ENCODE data around the gene ZNF48.

Gene ZNF48

DNA sequence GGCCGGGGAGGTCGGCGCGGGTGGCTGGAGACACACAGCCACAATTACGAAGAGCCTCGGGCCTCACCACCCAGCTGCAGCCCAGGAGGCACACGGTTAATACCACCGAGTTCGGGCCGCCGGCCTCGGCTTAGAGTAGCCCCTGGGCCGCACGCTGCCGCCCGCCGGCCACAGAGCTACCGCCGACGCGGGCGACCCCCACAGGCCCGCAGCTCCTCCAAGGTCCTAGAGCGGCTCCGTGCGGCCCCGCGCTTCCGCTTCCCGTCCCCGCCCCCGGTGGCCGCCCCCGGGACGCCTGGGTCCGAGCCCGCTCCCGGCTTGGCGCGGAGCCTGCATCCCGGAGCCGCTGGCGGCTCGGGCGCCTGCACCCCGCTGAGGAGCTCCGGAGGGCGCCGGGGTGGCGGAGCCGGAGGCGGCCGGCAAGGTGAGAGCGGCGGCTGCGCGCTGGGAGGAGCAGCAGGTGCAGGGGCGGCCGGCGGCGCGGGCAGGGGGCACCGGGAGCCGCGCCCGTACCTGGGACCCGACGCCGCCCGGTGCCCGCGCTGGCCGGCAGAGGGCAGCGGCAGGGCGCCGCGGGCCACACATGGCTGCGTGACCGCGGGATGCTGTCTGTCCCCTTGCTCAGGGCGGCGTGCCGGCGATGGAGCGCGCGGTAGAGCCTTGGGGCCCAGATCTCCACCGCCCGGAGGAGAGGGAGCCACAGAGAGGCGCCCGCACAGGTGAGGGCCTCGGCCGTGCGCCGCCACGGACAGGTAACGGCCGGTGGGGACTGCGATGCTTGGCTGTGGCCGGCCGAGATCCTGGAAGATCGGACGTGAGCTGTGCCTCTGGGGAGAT, at the start of gene ZNF48:
Gene ZNF48 (plus strand): TSS at position 266 of the 837 bp plus-strand sequence. CDS start 375 bp downstream, at position 641.
- DNase-seq, result peak; percentile 65

DNA sequence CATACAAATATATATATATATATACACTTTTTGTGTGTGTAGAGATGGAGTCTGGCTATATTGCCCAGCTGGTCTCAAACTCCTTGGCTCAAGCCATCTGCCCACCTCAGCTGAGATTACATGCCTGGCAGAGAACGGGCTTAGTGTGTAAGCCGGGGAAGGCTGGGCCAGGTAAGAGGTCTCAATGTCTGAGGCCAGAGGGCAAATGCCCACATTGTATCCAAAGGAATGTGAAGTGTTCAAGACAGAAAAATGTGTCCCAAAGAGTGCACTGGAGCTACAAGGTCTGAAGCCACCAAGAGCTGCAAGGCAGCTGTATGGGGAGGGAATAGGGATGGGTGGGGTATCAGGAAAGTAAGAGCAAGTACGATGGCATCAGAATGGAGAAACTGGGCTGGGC, 48.9 kb upstream of the ZNF48 start:
- DNase-seq, result no peak

DNA sequence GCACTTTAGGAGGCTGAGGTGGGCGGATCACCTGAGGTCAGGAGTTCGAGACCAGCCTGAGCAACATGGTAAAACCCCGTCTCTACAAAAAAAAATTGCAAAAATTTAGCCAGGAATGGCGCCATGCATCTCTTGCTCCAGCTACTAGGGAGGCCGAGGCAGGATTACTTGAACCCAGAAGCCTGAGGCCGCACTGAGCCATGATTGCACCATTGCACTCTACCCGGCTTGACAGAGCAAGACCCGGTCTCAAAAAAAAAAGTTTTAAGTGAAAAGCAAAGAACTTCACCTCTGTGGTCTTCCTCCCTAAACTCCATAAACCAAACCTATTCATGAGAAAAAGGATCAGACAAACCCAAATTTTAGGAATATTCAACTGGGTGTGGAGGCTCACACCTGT, 47.1 kb upstream of the ZNF48 start:
- DNase-seq, result no peak

DNA sequence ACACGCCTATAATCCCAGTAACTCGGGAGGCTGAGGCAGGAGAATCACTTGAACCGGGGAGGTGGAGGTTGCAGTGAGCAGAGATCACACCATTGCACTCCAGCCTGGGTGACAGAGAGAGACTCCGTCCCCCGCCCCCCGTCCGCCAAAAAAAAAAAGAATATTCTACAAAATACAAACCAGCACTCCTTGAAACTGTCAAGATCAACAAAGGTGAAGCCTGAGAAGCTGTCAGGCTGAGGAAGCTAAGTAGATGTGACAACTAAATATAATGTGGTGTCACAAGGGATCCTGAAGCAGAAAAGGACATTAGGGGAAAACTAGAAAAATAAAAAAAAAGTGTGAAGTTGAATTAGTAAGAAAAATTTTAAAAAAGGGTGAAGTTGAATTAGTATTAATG, 46.3 kb upstream of the ZNF48 start:
- DNase-seq, result no peak

DNA sequence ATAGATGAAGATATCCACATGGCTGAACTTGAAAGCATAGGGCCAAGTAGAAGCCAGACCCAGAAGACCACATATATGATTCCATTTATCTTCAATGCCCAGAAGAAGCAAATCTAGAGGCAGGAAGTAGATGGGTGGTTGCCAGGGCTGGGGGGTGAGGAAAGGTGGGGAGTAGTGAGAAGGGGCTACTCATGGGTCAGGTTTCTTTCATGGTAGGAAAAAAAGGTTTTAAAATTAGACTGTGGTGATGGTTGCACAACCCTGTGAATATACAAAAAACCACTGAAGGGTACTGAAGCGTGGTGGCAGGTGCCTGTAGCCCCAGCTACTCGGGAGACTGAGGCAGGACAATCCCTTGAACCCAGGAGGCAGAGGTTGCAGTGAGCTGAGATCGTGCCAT, 45.5 kb upstream of the ZNF48 start:
- no peak for DNase-seq

DNA sequence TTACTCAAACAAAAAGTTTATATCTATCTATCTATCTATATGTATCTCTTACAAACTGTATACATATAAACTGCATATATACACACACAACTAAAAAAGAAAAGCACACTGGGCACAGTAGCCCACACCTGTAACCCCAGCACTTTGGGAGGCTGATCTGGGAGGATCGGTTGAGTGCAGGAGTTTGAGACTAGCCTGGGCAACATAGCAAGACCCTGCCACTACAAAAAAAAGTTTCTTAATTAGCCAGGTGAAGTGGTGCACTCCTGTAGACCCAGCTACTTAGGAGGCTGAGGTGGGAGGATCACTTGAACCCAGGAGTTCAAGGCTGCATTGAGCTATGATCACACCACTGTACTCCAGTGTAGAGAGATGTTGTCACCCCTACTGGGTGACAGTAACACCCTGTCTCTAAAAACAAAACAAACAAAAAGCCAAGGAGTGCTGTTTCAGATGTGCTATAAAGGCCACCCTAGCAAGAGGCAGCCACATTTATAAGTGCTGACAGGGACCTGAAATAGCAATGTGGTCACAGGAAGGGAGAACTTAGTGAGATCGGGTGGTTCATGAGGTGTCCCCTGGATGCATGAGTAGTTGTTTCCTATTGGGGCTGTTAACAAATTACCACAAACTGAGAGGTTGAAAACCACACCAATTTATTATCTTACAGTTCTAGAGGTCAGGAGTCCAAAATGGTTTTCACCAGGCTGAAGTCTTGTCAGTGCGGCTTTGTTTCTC, 44.9 kb upstream of the ZNF48 start:
- DNase-seq, result no peak

DNA sequence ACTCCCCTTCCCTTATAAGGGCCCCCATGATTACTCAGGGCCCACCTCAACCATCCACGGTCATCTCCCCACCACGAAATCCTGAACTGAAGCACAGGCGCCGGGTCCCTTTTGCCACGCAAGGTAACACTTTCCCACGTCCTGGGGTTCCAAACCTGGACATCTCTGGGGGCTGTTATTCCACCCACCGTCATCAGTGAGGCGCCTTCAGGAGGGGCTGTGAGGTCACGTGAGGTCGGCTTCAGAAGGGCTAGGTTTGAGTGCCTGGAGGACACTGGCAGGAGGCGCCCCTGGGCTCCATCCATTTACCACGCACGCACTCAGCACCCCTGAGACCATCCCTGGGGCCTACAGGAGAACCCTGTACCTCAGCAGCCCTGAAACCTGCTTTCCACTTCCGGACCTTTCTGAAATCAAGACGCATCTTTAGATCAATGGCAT, 44.2 kb upstream of the ZNF48 start:
- no peak for DNase-seq

DNA sequence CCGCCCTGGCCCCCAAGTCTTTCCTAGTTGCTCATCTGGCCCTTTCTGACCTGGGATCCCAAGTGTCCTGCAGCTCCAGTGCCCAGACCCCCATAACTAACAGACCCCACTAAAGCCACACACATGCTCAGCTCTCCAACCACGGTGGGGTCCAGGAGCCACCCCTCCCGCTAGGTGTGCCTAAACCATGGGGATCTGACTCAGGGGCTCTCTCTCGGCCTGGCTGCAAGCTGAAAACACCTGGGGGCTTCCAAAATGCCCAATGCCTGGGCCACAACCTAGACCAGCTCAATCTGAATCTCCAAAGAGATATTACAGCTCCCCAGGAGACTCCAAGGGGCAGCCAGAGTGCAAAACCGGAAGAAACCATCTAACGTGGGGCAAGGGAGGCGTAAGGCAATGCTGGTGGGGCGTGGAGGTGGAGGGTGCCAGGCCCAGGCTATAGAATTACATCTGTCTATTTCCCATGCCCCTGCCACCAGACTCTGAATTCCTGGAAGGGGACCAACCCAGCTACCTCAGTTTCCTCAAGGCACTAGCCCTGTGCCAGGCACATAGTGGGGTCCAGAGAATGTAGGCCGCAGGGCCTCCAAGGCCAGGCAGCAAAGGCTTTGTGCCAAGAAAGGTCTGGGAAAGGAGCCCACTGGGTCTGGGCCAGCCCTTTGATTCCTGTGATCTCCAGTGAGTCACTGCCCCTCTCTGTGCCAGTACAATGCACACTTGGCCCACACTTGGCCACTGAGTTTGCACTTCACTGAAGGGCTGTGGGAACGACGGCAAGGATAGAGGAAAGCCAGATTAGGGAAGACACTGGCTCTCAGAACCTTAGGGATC, 43.4 kb upstream of the ZNF48 start:
- DNase-seq, result no peak

DNA sequence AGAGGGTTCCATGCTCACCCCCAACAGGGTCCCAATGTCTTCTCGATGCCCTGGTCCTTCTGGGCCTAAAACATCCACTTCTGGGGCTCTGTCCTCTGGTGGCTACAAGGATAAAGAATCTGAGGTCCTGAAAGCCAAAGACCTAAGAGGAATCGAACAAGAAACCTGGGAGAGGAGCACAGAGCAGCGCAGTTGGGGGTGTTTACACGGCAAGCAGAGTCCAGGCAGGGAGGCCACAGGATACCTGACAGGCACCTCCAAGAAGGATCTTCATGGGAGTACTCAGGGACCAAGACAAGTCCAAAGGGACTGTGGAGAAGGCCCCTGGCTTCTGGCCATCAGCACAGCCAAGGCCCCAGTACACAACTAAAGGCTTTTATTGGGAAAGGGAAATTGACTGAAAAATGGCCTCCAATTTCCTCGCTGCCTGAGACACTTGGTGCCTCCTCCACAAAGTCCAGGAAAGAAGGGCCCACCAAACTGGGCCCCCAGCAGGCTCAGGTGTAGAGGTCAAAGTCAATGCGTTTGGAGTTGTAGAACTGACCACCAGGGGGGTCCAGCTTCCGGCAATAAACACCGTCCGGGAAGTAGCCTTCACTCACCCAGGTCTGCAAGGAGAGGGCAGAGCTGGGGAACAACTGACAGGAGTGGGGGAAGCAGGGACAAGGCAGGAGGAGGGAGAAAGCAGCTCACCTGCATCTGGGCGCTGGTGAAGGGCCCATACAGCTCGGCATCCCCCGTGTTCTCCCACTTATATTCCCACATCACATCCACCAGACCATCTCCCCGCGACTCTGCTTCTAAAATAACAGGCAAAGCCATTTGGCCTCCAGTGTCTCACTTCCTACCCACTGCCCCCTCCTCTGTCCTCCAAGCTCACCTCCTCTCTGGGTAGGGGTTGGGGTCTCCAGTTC, 42.5 kb upstream of the ZNF48 start:
- no peak for DNase-seq

DNA sequence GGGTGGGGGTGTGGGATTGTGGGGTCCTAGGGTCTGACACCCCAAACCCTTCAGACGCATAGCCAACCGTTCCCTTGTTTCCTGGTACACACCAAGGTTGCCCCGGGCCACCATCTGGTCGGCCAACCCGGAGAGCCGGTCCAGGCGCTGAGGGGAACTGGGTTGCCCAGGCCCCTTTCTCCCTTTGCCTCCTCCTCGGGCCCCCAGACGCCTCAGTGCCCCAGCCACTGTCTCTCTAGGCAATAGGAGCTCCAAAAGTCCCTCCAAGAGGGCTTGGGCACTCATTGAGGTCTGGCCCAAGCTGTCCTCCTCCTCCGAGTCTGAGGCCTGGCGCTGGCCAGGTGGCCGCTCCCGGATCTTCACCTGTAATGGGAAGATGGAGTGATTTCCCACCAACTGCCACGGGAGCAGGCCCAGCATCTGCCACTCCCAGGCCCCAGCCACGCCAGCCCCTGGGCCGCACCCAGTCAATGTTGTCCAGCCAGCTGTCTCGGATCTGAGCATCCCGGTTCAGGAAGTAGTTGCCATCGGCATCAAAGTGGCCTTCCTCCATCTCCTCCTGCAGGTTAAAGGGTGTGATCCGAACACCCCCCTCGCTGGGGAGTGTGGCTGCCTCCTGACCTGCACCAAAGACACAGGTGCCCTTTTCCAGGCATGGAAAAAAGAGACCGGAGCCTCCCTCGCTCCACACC, 41.6 kb upstream of the ZNF48 start:
- no peak for DNase-seq

DNA sequence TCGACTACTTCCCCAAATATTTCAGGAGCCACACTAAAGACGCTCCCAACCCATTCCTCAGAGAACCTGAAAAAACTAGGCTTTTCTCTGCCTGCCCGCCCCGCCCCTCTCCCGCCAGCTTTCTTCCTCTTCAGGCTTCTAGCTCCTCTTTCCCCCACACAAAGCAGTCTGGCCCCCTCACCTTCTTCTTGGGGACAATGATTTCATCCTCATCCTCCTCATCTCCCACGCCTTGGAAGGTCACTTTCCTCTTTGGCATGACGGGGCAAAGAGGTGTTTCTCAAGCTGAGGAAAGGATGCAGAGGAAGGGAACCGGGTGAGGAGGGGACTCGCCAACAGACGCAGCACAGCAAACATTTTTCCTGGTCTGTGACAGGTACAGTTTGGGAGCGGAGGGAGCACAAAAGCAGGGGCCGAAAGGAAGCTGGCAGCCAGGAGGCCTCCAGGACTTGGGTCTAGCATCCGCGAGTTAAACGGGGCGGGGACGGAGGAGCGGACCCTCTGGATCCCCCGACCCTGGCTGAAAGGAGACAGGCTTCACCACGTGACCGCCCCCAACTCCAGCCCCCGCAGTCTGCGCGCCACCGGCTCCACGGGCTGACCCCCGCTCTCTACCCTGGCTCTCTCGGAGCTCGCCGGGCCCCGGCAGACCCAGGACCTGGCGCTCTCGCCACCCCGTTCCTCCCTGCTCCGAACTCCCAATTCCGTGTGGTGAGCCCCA, 40.6 kb upstream of the ZNF48 start:
- peak; percentile 64 for DNase-seq

DNA sequence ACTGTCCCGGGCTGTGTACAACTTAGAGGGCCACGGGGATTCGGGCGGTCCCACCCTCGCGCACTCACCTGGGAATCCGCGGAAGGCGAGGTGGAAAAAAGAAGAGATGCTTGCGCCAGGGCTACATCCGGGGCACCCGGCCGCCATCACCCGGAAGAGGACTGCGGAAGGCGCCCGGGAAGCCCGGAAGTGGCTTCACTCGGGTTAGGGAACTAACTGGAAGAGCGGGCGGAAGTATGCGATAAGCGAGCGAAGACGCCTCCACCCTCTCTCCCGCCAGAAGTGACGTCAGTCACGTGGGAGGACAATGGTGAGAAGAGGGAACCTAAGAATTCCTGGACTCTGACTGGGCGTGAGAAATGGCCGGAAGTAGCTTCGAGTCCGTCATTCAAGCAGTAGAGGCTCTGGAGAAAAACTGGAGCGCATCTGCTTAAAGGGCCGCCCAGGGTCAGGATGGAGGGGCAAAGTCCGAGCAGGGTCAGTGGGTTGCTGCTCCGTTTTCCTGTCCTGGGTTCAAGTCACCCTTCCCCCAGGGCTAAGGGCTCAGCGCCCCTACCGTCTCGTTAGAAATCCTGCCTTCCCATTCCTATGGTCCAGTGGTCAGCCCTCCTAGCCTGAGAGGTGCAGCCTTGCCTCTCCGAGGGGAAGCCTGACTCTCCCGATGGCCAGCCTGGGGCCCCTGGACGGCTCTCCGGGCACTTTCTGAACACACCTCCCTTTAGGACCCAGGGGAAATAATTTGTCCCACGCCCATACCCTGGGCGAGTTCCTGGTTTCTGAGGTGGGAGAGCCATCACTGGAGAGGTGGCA, 39.9 kb upstream of the ZNF48 start, which contains the start of gene CD2BP2:
Gene CD2BP2 (minus strand): TSS at position 165 of the 810 bp plus-strand sequence. CDS start 627 bp downstream, outside the sequence.
- DNase-seq, result peak; percentile 100

DNA sequence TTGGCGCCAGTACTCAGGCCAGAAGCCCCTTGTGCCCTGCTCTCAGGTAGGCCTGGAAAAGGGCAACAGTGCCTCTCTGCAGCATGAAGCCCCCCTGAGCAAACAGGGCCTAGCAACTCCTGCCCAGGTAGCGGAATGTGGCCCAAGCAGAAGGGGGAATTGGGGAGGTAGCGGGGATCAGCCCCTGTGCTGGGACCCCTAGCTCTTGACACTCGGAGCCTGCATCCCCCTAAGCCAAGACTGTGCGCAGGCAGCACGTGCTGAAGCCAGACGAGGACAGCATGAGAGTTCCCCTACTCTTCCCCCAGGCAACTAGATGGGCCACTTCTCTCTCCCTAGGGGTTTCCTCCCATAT, 39.3 kb upstream of the ZNF48 start:
- DNase-seq, result no peak

DNA sequence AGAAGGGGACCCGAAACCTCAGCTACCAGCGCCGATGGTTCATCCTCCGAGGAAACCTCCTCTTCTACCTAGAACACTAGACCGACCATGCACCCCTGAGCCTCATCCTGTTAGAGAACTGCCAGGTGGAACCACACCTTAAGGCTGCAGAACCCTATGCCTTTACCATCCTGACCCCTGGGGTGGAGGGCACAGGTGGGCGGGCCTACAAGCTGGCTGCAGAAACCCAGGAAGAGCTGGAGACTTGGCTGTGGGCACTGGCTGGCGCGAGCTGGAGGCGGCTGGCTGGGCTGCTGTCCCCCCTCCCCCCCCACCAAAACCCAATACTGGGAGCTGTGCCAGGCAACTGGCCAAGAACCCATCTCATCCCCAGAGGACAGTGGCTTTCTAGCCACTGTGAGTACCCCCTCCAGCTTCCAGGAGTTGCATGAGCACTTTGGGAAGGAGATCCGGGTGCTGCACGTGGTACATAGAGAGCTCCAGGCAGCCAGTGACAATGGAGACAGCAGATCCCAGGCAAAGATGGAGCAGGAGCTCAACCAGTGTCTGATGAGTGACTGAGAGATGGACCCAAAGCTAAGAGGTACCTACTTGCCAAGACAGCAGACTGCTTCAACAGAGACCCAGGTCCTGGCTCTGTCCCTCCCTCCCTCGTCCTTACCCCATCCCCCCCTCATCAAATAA, 38.7 kb upstream of the ZNF48 start:
- DNase-seq, result no peak

DNA sequence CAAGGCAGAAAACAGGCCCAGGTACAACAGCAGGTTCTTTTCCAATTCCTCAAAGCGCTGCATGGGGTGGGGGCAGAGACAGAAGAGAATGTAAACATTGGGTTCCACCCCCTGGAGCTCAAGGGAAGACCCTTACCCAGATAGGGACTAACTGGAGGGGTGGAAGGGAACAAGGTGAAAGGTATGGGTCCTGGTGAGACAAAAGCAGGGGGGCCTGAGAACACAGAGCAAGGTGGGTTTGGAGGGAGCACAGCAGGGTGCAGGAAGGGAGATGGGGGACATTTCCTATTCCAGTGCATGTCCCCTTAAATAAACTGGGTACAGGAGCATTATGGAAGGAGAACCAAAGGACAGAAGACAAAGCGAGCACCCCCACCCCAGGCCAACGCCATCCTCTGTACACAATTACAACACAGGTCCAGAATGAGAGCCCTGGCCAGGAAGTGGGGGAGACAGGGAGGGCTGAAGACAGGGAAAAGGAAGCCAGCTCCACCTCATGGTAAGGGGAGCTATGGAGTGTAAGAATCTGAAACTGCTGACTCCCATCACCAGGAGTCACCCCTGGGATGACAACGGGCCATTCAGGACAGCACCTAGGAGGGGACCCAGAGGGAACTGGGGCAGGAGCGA, 38.0 kb upstream of the ZNF48 start:
- DNase-seq, result no peak

DNA sequence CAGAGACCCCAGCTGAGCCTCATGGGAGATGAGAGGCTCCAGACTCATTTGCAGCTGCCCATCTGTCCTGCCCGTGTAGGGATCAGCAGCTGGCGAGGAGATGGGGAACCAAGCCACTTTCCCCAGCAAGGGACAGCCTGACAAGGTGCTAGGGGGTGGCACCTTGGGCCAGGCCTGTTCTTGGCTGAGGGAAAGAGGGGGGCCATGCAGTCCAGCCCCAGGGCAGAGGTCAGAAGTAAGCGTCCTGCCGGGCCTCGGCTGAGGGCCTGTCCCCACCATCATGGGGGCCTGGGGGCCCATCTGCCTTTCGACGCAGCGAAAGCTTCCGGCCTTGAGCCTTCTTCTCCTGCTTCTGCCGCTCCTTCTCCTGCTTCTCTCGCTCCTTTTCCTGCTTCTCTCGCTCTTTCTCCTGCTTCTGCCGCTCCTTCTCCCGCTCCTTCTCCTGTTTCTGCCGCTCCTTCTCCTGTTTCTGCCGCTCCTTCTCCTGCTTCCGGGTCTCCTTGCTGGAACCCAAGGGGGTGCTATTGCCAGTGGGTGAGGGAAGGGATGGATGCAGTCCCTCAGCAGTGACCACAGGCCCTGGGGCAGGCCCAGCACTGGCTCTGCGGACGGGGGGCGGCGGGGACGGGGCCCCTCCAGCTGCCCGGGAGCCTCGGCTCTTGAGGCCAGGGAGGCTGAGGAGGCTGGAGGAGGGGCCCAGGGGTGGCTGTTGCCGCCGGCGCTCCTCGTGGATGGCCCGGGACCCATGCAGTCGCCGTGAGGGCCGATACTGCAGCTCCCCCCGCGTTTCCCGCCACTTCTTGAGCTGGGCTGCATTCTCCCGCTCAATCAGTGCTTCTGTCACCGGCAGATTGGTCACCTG, 37.3 kb upstream of the ZNF48 start:
- no peak for DNase-seq

DNA sequence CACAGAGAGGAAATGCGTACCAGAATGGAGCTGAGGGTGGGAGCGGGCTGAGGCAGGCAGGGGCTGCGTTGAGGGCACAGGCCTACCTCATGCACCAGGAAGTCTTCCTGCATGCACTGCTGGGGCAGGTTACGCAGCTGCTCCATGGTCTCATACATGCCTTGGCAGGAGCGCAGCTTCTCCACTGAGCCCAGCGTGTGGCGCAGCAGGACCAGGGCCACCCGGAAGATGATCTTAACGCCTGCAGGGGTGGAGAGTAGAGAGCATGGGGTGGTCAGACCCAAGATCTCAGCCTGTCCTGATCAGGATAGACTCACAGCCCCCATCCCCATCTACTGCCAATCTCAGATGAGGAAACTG, 36.7 kb upstream of the ZNF48 start:
- no peak for DNase-seq

Data from suppressor macrophage treated with lipopolysaccharide for 4 hours (primary cell).